Measurements from ENCODE around the gene ANO1.

The ANO1 gene

GRCh38 chr11:70050243-70050642 lies 27.9 kb upstream of the ANO1 start:
- DNase-seq (ENCODE audit: low read depth in 2 of 2) = no peak

- DNase-seq (ENCODE audit: low read depth in 2 of 2) = no peak
These were observed 24.1 kb upstream of the ANO1 start for GRCh38 chr11:70054004-70054403.

- DNase-seq (ENCODE audit: low read depth in 2 of 2) = no peak
These were observed 22.7 kb upstream of the ANO1 start for GRCh38 chr11:70055444-70055843.

- DNase-seq (ENCODE audit: low read depth in 2 of 2) = no peak
These were observed 21.0 kb upstream of the ANO1 start for GRCh38 chr11:70057080-70057479.

GRCh38 chr11:70059971-70060370 lies 18.1 kb upstream of the ANO1 start:
- DNase-seq (ENCODE audit: low read depth in 2 of 2) = no peak

GRCh38 chr11:70060611-70061293 lies 17.4 kb upstream of the ANO1 start:
- DNase-seq (ENCODE audit: low read depth in 2 of 2) = no peak

GRCh38 chr11:70061734-70062133 lies 16.4 kb upstream of the ANO1 start:
- DNase-seq (ENCODE audit: low read depth in 2 of 2) = no peak

- no peak for DNase-seq (ENCODE audit: low read depth in 2 of 2)
These were observed 15.0 kb upstream of the ANO1 start for GRCh38 chr11:70063121-70063520.

- no peak for DNase-seq (ENCODE audit: low read depth in 2 of 2)
These were observed 14.6 kb upstream of the ANO1 start for GRCh38 chr11:70063555-70063954.

GRCh38 chr11:70064008-70064725 lies 13.9 kb upstream of the ANO1 start:
- no peak for DNase-seq (ENCODE audit: low read depth in 2 of 2)

- no peak for DNase-seq (ENCODE audit: low read depth in 2 of 2)
These were observed 13.3 kb upstream of the ANO1 start for GRCh38 chr11:70064726-70065317.

- DNase-seq (ENCODE audit: low read depth in 2 of 2) = no peak
These were observed 12.6 kb upstream of the ANO1 start for GRCh38 chr11:70065318-70066135.

- no peak for DNase-seq (ENCODE audit: low read depth in 2 of 2)
These were observed 12.0 kb upstream of the ANO1 start for GRCh38 chr11:70066136-70066520.

GRCh38 chr11:70066628-70067027 lies 11.5 kb upstream of the ANO1 start:
- DNase-seq (ENCODE audit: low read depth in 2 of 2) = no peak

GRCh38 chr11:70067036-70067435 lies 11.1 kb upstream of the ANO1 start:
- no peak for DNase-seq (ENCODE audit: low read depth in 2 of 2)

- DNase-seq (ENCODE audit: low read depth in 2 of 2) = no peak
These were observed 10.4 kb upstream of the ANO1 start for GRCh38 chr11:70067591-70068341.

- DNase-seq (ENCODE audit: low read depth in 2 of 2) = no peak
These were observed 9.8 kb upstream of the ANO1 start for GRCh38 chr11:70068345-70068744.

GRCh38 chr11:70068950-70069349 lies 9.2 kb upstream of the ANO1 start:
- no peak for DNase-seq (ENCODE audit: low read depth in 2 of 2)

GRCh38 chr11:70070706-70071105 lies 7.4 kb upstream of the ANO1 start:
- no peak for DNase-seq (ENCODE audit: low read depth in 2 of 2)

- DNase-seq (ENCODE audit: low read depth in 2 of 2) = no peak
These were observed 6.1 kb upstream of the ANO1 start for GRCh38 chr11:70071996-70072395.

GRCh38 chr11:70072461-70072860 lies 5.7 kb upstream of the ANO1 start:
- DNase-seq (ENCODE audit: low read depth in 2 of 2) = no peak

Data from stimulated activated CD4-positive, alpha-beta T cell treated with anti-CD3 and anti-CD28 coated beads, Interleukin-4, amount 100 ng/mL, for 48 hours (primary cell).